Keratinocyte (primary cell): ENCODE results near the gene F12. TPM values are rescaled to one million over a fixed set of nuclear protein-coding genes. Genes with fewer than 3 reads are reported as not detected.
A peak's percentile ranks its signal among the peaks of the same experiment; 100 is the strongest.

ENCODE experiments used
- DNase-seq: peaks from one replicate; pipeline ENCODE4 v3.0.0-alpha.2; 2011; ENCODE audit warnings: low read depth, missing footprints, low spot score
- FAIRE-seq: peaks from 2 replicates; lab custom pipeline; 2011; peaks lifted over from hg19 to GRCh38; lab: Jason Lieb, UNC
- H2AFZ ChIP-seq: 2 replicates; pipeline ENCODE4 v1.6.0; 2012; ENCODE audit warnings: low read length, control low read depth, inconsistent platforms; ENCODE audit not compliant: control insufficient read depth
- H3K27ac ChIP-seq: 2 replicates; pipeline ENCODE4 v1.5.1; 2011; ENCODE audit warnings: low read length; ENCODE audit not compliant: control insufficient read depth, insufficient read depth
- H3K27me3 ChIP-seq: 3 replicates; pipeline ENCODE4 v1.6.0; 2011; ENCODE audit warnings: low read length; ENCODE audit not compliant: control insufficient read depth, insufficient read depth; ENCODE audit errors: extremely low read depth
- H3K36me3 ChIP-seq, 2 experiments: 2 replicates in 1 of 2; 3 replicates in 1 of 2; pipeline ENCODE4 v1.5.1; 2011; ENCODE audit warnings: low read length in 2 of 2, mild to moderate bottlenecking in 1 of 2; ENCODE audit not compliant: control insufficient read depth in 2 of 2, insufficient read depth in 2 of 2; ENCODE audit errors: extremely low read depth in 1 of 2
- H3K4me1 ChIP-seq: 3 replicates; pipeline ENCODE4 v1.5.1; 2011; ENCODE audit warnings: low read length; ENCODE audit not compliant: control insufficient read depth, insufficient read depth; ENCODE audit errors: extremely low read depth
- H3K4me2 ChIP-seq: 3 replicates; pipeline ENCODE4 v1.6.0; 2011; ENCODE audit warnings: low read depth, low read length; ENCODE audit not compliant: control insufficient read depth, insufficient read depth; ENCODE audit errors: extremely low read depth
- H3K4me3 ChIP-seq, 3 experiments: fragments of 200-600 bp in 1 of 3; sonication (generic) in 1 of 3; 2 replicates in 2 of 3; 3 replicates in 1 of 3; pipeline ENCODE4 v1.5.1; 2011 to 2016; ENCODE audit warnings: low read length in 3 of 3, mild to moderate bottlenecking in 3 of 3, control low read depth in 2 of 3, inconsistent platforms in 1 of 3, low read depth in 1 of 3, mixed read lengths in 1 of 3, mixed run types in 1 of 3, moderate library complexity in 1 of 3; ENCODE audit not compliant: control insufficient read depth in 2 of 3, insufficient read depth in 2 of 3; ENCODE audit errors: extremely low read depth in 1 of 3
- H3K79me2 ChIP-seq: 2 replicates; pipeline ENCODE4 v1.6.0; 2012; ENCODE audit warnings: low read length; ENCODE audit not compliant: control insufficient read depth, insufficient read depth
- H3K9ac ChIP-seq: 3 replicates; pipeline ENCODE4 v1.6.0; 2011; ENCODE audit warnings: low read length; ENCODE audit not compliant: control insufficient read depth, insufficient read depth; ENCODE audit errors: extremely low read depth
- H3K9me1 ChIP-seq: 3 replicates; pipeline ENCODE4 v1.6.0; 2011; ENCODE audit warnings: low read length; ENCODE audit not compliant: control insufficient read depth, insufficient read depth; ENCODE audit errors: extremely low read depth
- H3K9me3 ChIP-seq: 2 replicates; pipeline ENCODE4 v1.5.1; 2012; ENCODE audit warnings: low read depth, low read length; ENCODE audit not compliant: control insufficient read depth
- H4K20me1 ChIP-seq: 3 replicates; pipeline ENCODE4 v1.6.0; 2011; ENCODE audit warnings: low read length; ENCODE audit not compliant: control insufficient read depth, insufficient read depth; ENCODE audit errors: extremely low read depth
- EZH2 ChIP-seq: IDR thresholded peaks from one replicate; pipeline ENCODE4 v1.6.1; 2012; ENCODE audit warnings: inconsistent platforms, mild to moderate bottlenecking, low read length, moderate library complexity
- dilution Hi-C: fragments of 300-500 bp; cut with MboI; formaldehyde crosslinking; loops from one replicate; pipeline ENCODE4 v1.7.0; 2020; ENCODE audit warnings: low sequenced_read_pairs; ENCODE audit not compliant: extremely low pct_ligation_motif_present
- polyA plus RNA-seq, 5 experiments: library from polyadenylated mRNA; depleted of rRNA in 3 of 5; stranded (reverse) in 3 of 5; stranded (forward) in 1 of 5; unstranded in 1 of 5; fragments of >200 nt; gene quantifications; 1 replicate in 1 of 5; 2 replicates in 3 of 5; 3 replicates in 1 of 5; pipeline versions ENCODE4 v1.2.1 to v1.2.3, GENCODE V29; 2011 to 2012; ENCODE audit warnings: missing spikeins in 2 of 5, low read depth in 1 of 5, low replicate concordance in 1 of 5
- TF ChIP-seq, protein P1 (sequence below), 3 experiments: IDR thresholded peaks in 1 of 3; conservative IDR thresholded peaks in 1 of 3; optimal IDR thresholded peaks in 1 of 3; 2 replicates in 2 of 3; 3 replicates in 1 of 3; pipeline versions ENCODE3 to v1.5.1; 2011; ENCODE audit warnings: low read length in 3 of 3, mild to moderate bottlenecking in 3 of 3, moderate library complexity in 2 of 3, control low read depth in 1 of 3, inconsistent platforms in 1 of 3; ENCODE audit not compliant: insufficient read depth in 2 of 3; ENCODE audit errors: extremely low read depth in 1 of 3

Gene F12
- polyA plus RNA-seq, 1 donor (not counting 4 experiments of a cell fraction or from before 2014, with no cell fraction given), result 7.7 TPM

DNA sequence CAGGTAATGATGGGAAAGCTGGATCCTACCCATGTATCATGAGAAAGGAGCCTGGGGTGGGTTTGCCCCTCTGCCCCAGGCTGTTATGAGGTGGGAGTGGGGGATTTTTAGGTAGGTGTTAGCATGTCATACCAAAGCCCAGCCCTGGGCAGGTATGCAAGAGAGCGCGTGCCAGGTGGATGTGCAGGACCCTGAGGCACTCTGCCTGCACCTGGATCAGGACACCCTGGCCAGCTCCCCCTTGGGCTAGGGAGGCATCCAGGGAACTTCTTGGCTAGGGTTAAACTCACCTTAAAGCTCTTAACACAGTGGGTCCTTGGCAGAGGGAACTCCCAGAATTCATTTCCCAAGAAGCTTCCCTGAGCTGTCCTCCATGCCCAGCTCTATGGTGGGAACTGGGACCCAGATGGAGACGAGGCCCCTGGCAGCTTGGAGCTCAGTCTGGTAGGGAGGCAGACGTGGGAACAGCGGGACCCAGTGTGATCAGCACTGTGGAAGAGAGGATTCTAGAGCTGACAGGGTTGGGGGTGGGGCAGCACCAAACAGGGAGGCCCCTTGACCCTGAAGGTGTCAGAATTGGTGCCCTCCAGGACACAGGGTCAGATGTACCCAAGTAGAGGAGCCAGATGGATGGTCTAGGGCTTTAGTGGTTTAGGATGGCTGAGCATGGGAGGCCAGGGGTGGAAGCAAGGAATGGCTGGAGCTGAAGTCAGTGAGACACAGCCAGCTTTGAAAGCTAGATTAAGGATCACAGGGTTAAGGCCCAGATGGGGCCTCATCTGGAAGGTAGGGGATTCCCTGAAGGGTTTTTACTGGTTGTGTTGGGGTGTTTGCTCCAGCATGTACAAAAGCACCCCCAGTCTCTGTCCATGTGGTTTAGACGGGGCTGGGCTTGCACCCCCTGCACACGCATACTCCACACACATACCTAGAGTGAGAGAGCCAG lies 35.0 kb upstream of the F12 start:
- FAIRE-seq (peak; percentile 58), DNase-seq (no peak)
- Histone ChIP-seq H2AFZ (no peak overlapping the region), H3K4me3 (no peak overlapping the region), H3K27me3 (no peaks in the 10 kb centered on the region), H3K9ac (no peak overlapping the region), H3K9me3 (no peaks in the 10 kb centered on the region), H3K36me3 (peaks cover 2 to 3% of the 10 kb centered on the region in 2 experiments), H3K4me2 (no peak overlapping the region), H3K27ac (peak overlapping the region; percentile 24), H3K4me1 (peaks cover 46% of the 10 kb centered on the region), H4K20me1 (no peaks in the 10 kb centered on the region), H3K9me1 (no peaks in the 10 kb centered on the region), H3K79me2 (no peaks in the 10 kb centered on the region)
- TF ChIP-seq, protein P1, sequence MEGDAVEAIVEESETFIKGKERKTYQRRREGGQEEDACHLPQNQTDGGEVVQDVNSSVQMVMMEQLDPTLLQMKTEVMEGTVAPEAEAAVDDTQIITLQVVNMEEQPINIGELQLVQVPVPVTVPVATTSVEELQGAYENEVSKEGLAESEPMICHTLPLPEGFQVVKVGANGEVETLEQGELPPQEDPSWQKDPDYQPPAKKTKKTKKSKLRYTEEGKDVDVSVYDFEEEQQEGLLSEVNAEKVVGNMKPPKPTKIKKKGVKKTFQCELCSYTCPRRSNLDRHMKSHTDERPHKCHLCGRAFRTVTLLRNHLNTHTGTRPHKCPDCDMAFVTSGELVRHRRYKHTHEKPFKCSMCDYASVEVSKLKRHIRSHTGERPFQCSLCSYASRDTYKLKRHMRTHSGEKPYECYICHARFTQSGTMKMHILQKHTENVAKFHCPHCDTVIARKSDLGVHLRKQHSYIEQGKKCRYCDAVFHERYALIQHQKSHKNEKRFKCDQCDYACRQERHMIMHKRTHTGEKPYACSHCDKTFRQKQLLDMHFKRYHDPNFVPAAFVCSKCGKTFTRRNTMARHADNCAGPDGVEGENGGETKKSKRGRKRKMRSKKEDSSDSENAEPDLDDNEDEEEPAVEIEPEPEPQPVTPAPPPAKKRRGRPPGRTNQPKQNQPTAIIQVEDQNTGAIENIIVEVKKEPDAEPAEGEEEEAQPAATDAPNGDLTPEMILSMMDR (optimal IDR thresholded peaks at IDR 0.05 in 1 of 3, IDR thresholded peaks at IDR 0.05 in 1 of 3, conservative IDR thresholded peaks at IDR 0.05 in 1 of 3; ENCODE audit: extremely low read depth in 1 of 3, insufficient read depth in 2 of 3, low read length in 3 of 3), result no peak
- TF ChIP-seq EZH2, result no peak
- dilution Hi-C loops, result no loop called here

DNA sequence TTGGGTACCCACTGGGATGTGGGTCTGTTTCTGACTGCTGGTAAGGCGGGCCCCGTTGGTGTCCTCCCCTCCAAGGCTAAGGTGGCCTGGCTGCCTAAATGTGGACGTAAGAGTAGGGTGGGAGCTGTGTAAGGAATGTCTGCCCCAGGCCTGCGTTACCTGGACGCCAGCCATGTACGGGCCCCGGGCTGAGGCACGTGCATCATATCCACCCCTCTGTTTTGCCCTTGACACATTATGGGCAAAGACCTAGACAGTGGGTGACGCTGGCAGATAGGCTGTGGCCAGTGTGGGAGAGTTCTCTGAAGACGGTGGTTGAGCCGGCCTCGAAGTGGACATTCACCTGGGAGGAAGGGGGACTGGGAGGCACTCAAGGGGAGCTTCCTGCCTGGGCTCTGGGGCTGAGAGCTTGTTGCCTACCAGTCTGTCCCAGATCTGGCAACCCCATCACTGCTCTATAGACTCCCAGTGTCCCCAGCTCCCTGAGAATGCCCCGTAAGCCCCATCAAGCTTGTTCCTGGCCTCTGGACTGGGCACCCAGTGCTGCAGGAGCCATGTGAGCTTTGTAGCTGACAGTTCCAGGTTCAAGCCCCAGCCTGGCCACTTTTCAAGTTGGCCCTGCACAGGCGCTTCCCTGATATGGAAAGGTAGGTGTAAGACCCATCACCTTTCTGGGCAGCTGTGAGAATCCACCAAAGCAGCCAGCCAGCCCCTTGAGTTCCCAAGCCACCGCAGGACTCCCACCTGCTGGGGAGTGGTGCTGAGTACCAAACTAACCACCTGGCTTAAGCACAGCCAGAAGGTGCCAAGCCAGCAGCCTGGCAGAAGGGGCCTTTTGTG lies 34.0 kb upstream of the F12 start:
- no peaks in the 10 kb centered on the region for H3K9me1 ChIP-seq
- H3K4me1 ChIP-seq, result peaks cover 42% of the 10 kb centered on the region
- H2AFZ ChIP-seq, result no peak overlapping the region
- H3K36me3 ChIP-seq, result peaks cover 2 to 10% of the 10 kb centered on the region in 2 experiments
- no peak overlapping the region for H3K4me2 ChIP-seq
- H3K4me3 ChIP-seq, result no peak overlapping the region
- dilution Hi-C loops, result no loop called here
- DNase-seq (no peak), FAIRE-seq (no peak)
- H3K9ac ChIP-seq, result no peak overlapping the region
- peak overlapping the region; percentile 20 for H3K27ac ChIP-seq
- no peaks in the 10 kb centered on the region for H3K9me3 ChIP-seq
- no peaks in the 10 kb centered on the region for H3K79me2 ChIP-seq
- H3K27me3 ChIP-seq, result no peaks in the 10 kb centered on the region
- no peaks in the 10 kb centered on the region for H4K20me1 ChIP-seq
- TF ChIP-seq, protein P1 (optimal IDR thresholded peaks at IDR 0.05 in 1 of 3, IDR thresholded peaks at IDR 0.05 in 1 of 3, conservative IDR thresholded peaks at IDR 0.05 in 1 of 3; ENCODE audit: extremely low read depth in 1 of 3, insufficient read depth in 2 of 3, low read length in 3 of 3), result no peak
- TF ChIP-seq EZH2, result no peak
